ENCODE results near the gene DAZAP2.
A peak's percentile ranks its signal among the peaks of the same experiment; 100 is the strongest.

- TF ChIP-seq RXRA (IDR thresholded peaks at IDR 0.05) (peak in 1 of 2 donors; percentile 18), CTCF (IDR thresholded peaks at IDR 0.05; ENCODE audit: low read depth, low read length, missing input control) (peak; percentile 10), TAF1 (conservative IDR thresholded peaks at IDR 0.05) (no peak), HNF4A (conservative IDR thresholded peaks at IDR 0.05) (no peak), GABPA (IDR thresholded peaks at IDR 0.05 in 1 of 2, conservative IDR thresholded peaks at IDR 0.05 in 1 of 2) (peak; percentile 43 to 59), ZBTB33 (IDR thresholded peaks at IDR 0.05) (no peak), JUND (IDR thresholded peaks at IDR 0.05) (no peak), REST (IDR thresholded peaks at IDR 0.05) (no peak), MAX (IDR thresholded peaks at IDR 0.05) (peak; percentile 52), HNF4G (IDR thresholded peaks at IDR 0.05) (no peak), ATF3 (IDR thresholded peaks at IDR 0.05) (no peak), SP1 (IDR thresholded peaks at IDR 0.05) (no peak), EGR1 (IDR thresholded peaks at IDR 0.05; ENCODE audit: low read depth in 2 of 2) (no peak), FOXA2 (IDR thresholded peaks at IDR 0.05) (no peak)
These were observed 7.7 kb downstream of the DAZAP2 start for GRCh38 chr12:51246254-51246853.
